PC-9 (cell line): ENCODE data around the gene PKNOX2. TPM values are rescaled to one million over a fixed set of nuclear protein-coding genes. Genes with fewer than 3 reads are reported as not detected.

ENCODE experiments used
- BruUV-seq: library from RNA; stranded (reverse); fragments of 400-500 nt; replicated peaks from 2 replicates; lab custom pipeline; 2021; lab: Mats Ljungman, UMichigan
- CTCF ChIA-PET: fragments of 300-600 bp; sonication (Branson Sonifier 250); formaldehyde crosslinking; loops from one replicate; lab custom pipeline; 2022; ENCODE audit warnings: antibody characterized with exemption; lab: Charles Lee
- POLR2A ChIA-PET: fragments of 300-600 bp; sonication (Branson Sonifier 250); formaldehyde crosslinking; loops from one replicate; lab custom pipeline; 2022; ENCODE audit warnings: antibody characterized with exemption; ENCODE audit not compliant: unreplicated experiment; lab: Charles Lee
- DNase-seq, 2 experiments: peaks; one replicate each; pipeline versions ENCODE4 v3.0.0 to v3.0.0-alpha.2; 2015 to 2022; ENCODE audit warnings: mixed read lengths in 1 of 2
- H2AFZ ChIP-seq: fragments of 200-600 bp; sonication (generic); 2 replicates; pipeline ENCODE4 v1.8.1; 2017; ENCODE audit warnings: antibody characterized with exemption
- H3F3A ChIP-seq: fragments of 200-600 bp; sonication (generic); 2 replicates; pipeline ENCODE4 v1.8.1; 2017; ENCODE audit warnings: antibody characterized with exemption, mild to moderate bottlenecking, low read depth; ENCODE audit not compliant: insufficient read depth
- H3K27ac ChIP-seq: fragments of 200-600 bp; sonication (generic); 2 replicates; pipeline ENCODE4 v1.6.1; 2016; ENCODE audit warnings: mixed run types
- H3K27me3 ChIP-seq: fragments of 200-600 bp; sonication (generic); 2 replicates; pipeline ENCODE4 v1.6.1; 2016; ENCODE audit warnings: low read depth, mixed run types; ENCODE audit not compliant: insufficient read depth
- H3K36me3 ChIP-seq: fragments of 200-600 bp; sonication (generic); 2 replicates; pipeline ENCODE4 v1.6.1; 2016; ENCODE audit warnings: low read depth, mixed run types
- H3K4me1 ChIP-seq: fragments of 200-600 bp; sonication (generic); replicated peaks from 2 replicates; pipeline ENCODE4 v1.6.1; 2016; ENCODE audit warnings: mixed run types; ENCODE audit not compliant: insufficient read depth
- H3K4me2 ChIP-seq: fragments of 200-600 bp; sonication (generic); 2 replicates; pipeline ENCODE4 v1.6.1; 2017; ENCODE audit warnings: mixed run types
- H3K4me3 ChIP-seq: fragments of 200-600 bp; sonication (generic); 2 replicates; pipeline ENCODE4 v1.6.1; 2016; ENCODE audit warnings: mixed run types
- H3K79me2 ChIP-seq: fragments of 200-600 bp; sonication (generic); 2 replicates; pipeline ENCODE4 v1.6.1; 2017; ENCODE audit warnings: low read depth, mixed run types
- H3K9me2 ChIP-seq: fragments of 200-600 bp; sonication (generic); 2 replicates; pipeline ENCODE4 v1.8.1; 2017; ENCODE audit warnings: mild to moderate bottlenecking; ENCODE audit not compliant: insufficient read depth
- H3K9me3 ChIP-seq: fragments of 200-600 bp; sonication (generic); 2 replicates; pipeline ENCODE4 v1.8.1; 2016; ENCODE audit warnings: low read depth; ENCODE audit not compliant: insufficient read depth
- H4K20me1 ChIP-seq: fragments of 200-600 bp; sonication (generic); 2 replicates; pipeline ENCODE4 v1.8.1; 2017; ENCODE audit not compliant: insufficient read depth
- EZH2 ChIP-seq: fragments of 200-600 bp; sonication (generic); IDR thresholded peaks from 2 replicates; pipeline ENCODE4 v1.8.0; 2017; ENCODE audit warnings: antibody characterized with exemption, low read depth
- intact Hi-C: fragments of 100-400 bp; cut with micrococcal nuclease; formaldehyde crosslinking; loops from one replicate; pipeline ENCODE4 v1.10.0; 2022; ENCODE audit not compliant: unreplicated experiment
- total RNA-seq: library from RNA; stranded (reverse); gene quantifications from 2 replicates; pipeline ENCODE4 v1.2.3, GENCODE V29; 2021
- TF ChIP-seq, protein P1 (sequence below): fragments of 200-600 bp; sonication (generic); conservative IDR thresholded peaks from 2 replicates; pipeline ENCODE4 v1.6.1; 2017; ENCODE audit warnings: mixed run types, antibody characterized with exemption, mild to moderate bottlenecking, moderate library complexity

Gene PKNOX2
- total RNA-seq, 1 experiment from 2014 or later, result not detected

DNA sequence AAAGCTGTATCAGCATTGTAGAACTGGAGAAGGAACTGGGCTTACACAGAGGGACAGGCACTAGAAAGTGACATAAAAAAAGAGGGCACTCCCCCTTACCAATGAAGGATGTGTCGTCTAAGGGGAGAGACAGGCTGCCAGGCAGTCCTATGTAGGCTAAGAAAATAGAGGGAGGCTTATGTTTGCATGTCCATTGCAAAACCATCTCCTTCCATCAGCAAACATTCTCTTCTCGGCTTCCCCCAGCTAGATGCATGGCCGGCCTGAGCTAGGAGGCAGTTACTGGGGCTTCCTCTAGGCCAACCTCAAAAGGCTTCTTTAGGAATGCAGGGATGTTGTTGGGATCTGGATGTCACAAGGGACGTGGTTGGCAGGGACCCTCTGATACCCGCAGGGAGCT lies 139.1 kb downstream of the PKNOX2 start:
- Histone ChIP-seq H3K4me2 (no peak overlapping the region), H3F3A (peaks cover 14% of the 10 kb centered on the region; the same call in 1 of the 2 replicates), H3K27ac (no peak overlapping the region), H3K9me3 (no peaks in the 10 kb centered on the region; the same call in 1 of the 2 replicates), H3K4me3 (no peak overlapping the region), H2AFZ (no peak overlapping the region), H3K27me3 (no peaks in the 10 kb centered on the region), H3K9me2 (no peaks in the 10 kb centered on the region), H3K4me1 (peaks cover 23% of the 10 kb centered on the region), H4K20me1 (no peaks in the 10 kb centered on the region), H3K79me2 (no peaks in the 10 kb centered on the region), H3K36me3 (no peaks in the 10 kb centered on the region)
- no TSS peak for BruUV-seq
- ChIA-PET CTCF (no interaction called here), POLR2A (no interaction called here)
- TF ChIP-seq, protein P1, sequence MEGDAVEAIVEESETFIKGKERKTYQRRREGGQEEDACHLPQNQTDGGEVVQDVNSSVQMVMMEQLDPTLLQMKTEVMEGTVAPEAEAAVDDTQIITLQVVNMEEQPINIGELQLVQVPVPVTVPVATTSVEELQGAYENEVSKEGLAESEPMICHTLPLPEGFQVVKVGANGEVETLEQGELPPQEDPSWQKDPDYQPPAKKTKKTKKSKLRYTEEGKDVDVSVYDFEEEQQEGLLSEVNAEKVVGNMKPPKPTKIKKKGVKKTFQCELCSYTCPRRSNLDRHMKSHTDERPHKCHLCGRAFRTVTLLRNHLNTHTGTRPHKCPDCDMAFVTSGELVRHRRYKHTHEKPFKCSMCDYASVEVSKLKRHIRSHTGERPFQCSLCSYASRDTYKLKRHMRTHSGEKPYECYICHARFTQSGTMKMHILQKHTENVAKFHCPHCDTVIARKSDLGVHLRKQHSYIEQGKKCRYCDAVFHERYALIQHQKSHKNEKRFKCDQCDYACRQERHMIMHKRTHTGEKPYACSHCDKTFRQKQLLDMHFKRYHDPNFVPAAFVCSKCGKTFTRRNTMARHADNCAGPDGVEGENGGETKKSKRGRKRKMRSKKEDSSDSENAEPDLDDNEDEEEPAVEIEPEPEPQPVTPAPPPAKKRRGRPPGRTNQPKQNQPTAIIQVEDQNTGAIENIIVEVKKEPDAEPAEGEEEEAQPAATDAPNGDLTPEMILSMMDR, result no peak
- TF ChIP-seq EZH2, result no peak
- intact Hi-C loops, result no loop called here
- DNase-seq, result no peak

DNA sequence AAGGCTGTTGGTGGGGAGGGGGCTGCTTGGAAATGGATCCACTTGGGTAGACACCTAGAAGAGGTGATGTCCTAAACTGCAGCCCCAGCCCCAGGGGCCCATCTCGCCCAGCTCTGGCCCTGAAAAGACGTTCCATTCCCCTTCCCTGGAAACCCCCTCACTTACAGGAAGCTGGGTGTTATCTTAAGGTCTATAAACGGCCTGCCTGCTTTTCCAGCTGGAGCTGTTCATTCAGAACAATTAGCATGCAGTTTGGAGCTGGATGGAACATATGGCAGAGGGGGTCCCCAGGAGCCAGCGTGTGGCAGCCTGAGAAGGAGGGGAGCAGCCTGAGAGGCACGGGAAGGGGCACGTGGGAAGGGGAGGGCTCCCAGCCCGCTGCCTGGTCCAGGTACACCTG lies 139.6 kb downstream of the PKNOX2 start:
- no peaks in the 10 kb centered on the region; the same call in 1 of the 2 replicates for H3K9me3 ChIP-seq
- H3K9me2 ChIP-seq, result no peaks in the 10 kb centered on the region
- BruUV-seq, result no TSS peak
- no peak overlapping the region for H2AFZ ChIP-seq
- H3K4me1 ChIP-seq, result peaks cover 23% of the 10 kb centered on the region
- ChIA-PET CTCF (no interaction called here), POLR2A (no interaction called here)
- H3K79me2 ChIP-seq, result no peaks in the 10 kb centered on the region
- intact Hi-C loops, result no loop called here
- H4K20me1 ChIP-seq, result no peaks in the 10 kb centered on the region
- no peaks in the 10 kb centered on the region for H3K27me3 ChIP-seq
- no peak overlapping the region for H3K4me3 ChIP-seq
- H3F3A ChIP-seq, result peaks cover 14% of the 10 kb centered on the region; the same call in 1 of the 2 replicates
- DNase-seq, result no peak
- TF ChIP-seq, protein P1, result no peak
- no peak for TF ChIP-seq EZH2
- no peak overlapping the region for H3K27ac ChIP-seq
- no peaks in the 10 kb centered on the region for H3K36me3 ChIP-seq
- H3K4me2 ChIP-seq, result no peak overlapping the region

DNA sequence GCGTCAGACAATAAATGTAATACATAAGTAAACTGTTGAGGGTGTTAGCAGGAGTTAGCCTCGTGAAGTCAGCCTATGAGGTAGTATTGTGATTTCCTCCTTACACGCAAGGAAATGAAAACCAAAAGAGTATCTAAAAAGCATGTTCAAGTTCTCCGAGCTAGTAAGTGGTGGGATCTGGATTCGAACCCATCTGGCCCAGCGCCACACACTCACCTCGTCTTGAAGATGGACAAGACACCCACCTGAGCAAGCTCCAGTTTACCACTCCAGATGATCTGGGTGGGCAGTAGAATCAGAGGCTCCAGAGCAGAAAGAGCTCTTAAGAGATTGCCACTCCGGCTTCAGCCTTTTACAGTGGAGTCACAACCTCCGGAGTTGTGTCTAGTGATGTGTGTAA lies 140.3 kb downstream of the PKNOX2 start:
- DNase-seq, result no peak
- no peak for TF ChIP-seq EZH2
- Histone ChIP-seq H3K4me2 (no peak overlapping the region), H3K27ac (no peak overlapping the region), H2AFZ (no peak overlapping the region), H3K4me3 (no peak overlapping the region), H4K20me1 (no peaks in the 10 kb centered on the region), H3K4me1 (peaks cover 23% of the 10 kb centered on the region), H3K79me2 (no peaks in the 10 kb centered on the region), H3K9me2 (no peaks in the 10 kb centered on the region), H3K36me3 (no peaks in the 10 kb centered on the region), H3F3A (peaks cover 14% of the 10 kb centered on the region; the same call in 1 of the 2 replicates), H3K9me3 (no peaks in the 10 kb centered on the region; the same call in 1 of the 2 replicates), H3K27me3 (no peaks in the 10 kb centered on the region)
- POLR2A ChIA-PET, result no interaction called here
- CTCF ChIA-PET, result no interaction called here
- intact Hi-C loops, result no loop called here
- no TSS peak for BruUV-seq

DNA sequence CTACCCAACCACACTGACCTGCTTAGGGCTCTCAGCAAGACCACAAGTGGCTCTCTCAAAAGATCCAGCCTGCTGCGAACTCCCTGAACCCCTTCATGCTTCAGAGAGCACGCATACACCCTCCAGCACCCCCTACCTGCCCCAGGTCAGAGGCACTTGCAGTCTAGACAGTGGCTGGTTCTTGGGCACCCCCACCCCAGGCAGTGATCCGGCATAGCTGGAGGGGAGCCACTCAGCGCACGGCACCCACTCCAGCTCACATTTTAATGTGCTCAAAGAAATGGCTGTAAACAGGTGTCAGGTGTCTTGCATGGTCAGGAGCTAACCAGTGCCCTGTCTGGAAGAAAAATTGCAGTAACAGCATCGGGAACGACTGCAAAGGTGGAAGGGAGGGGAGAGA lies 140.8 kb downstream of the PKNOX2 start:
- no peak overlapping the region for H3K4me3 ChIP-seq
- no peak for DNase-seq
- no peaks in the 10 kb centered on the region; the same call in 1 of the 2 replicates for H3K9me3 ChIP-seq
- H4K20me1 ChIP-seq, result no peaks in the 10 kb centered on the region
- CTCF ChIA-PET, result no interaction called here
- no peaks in the 10 kb centered on the region for H3K79me2 ChIP-seq
- no peak overlapping the region for H3K4me2 ChIP-seq
- TF ChIP-seq, protein P1, result no peak
- TF ChIP-seq EZH2, result no peak
- H2AFZ ChIP-seq, result no peak overlapping the region
- intact Hi-C loops, result no loop called here
- BruUV-seq, result no TSS peak
- peaks cover 12% of the 10 kb centered on the region; the same call in 1 of the 2 replicates for H3F3A ChIP-seq
- H3K36me3 ChIP-seq, result no peaks in the 10 kb centered on the region
- H3K27ac ChIP-seq, result no peak overlapping the region
- peaks cover 21% of the 10 kb centered on the region for H3K4me1 ChIP-seq
- H3K27me3 ChIP-seq, result no peaks in the 10 kb centered on the region
- POLR2A ChIA-PET, result no interaction called here
- no peaks in the 10 kb centered on the region for H3K9me2 ChIP-seq
